Endothelial cell of umbilical vein (primary cell): ENCODE data around the gene TSPEAR. TPM values are rescaled to one million over a fixed set of nuclear protein-coding genes. Genes with fewer than 3 reads are reported as not detected.

Source experiments
- BruUV-seq: library from RNA; stranded (reverse); fragments of 400-500 nt; replicated peaks from 2 replicates; lab custom pipeline; 2021; lab: Mats Ljungman, UMichigan
- CTCF ChIA-PET: fragments of 300-600, 350-600 bp; sonication (Branson Sonifier 250); formaldehyde crosslinking; loops from one replicate; lab custom pipeline; 2021; ENCODE audit warnings: antibody characterized with exemption, inconsistent platforms; lab: Charles Lee
- POLR2A ChIA-PET: fragments of 300-600, 350-600 bp; sonication (Branson Sonifier 250); formaldehyde crosslinking; loops from one replicate; lab custom pipeline; 2021; ENCODE audit warnings: antibody characterized with exemption, inconsistent platforms; lab: Charles Lee
- DNase-seq: peaks from one replicate; pipeline ENCODE4 v3.0.0-alpha.2; 2011; ENCODE audit warnings: low read depth, low spot score
- FAIRE-seq: peaks from 2 replicates; lab custom pipeline; 2011; peaks lifted over from hg19 to GRCh38; lab: Jason Lieb, UNC
- H2AFZ ChIP-seq: 2 replicates; pipeline ENCODE4 v1.6.0; 2012; ENCODE audit warnings: low read depth, low read length, control low read depth, inconsistent platforms
- H3K27ac ChIP-seq: 2 replicates; pipeline ENCODE4 v1.5.1; 2011; ENCODE audit warnings: low read depth, mild to moderate bottlenecking, control low read depth, low read length, moderate library complexity; ENCODE audit not compliant: insufficient read depth
- H3K27me3 ChIP-seq, 2 experiments: 2 replicates each; pipeline versions ENCODE4 v1.6.0 to v1.6.1; 2011; ENCODE audit warnings: low read length in 2 of 2, mixed read lengths in 1 of 2; ENCODE audit not compliant: control insufficient read depth in 2 of 2, insufficient read depth in 2 of 2
- H3K36me3 ChIP-seq, 2 experiments: 2 replicates in 1 of 2; 3 replicates in 1 of 2; pipeline ENCODE4 v1.5.1; 2011; ENCODE audit warnings: low read length in 2 of 2, mild to moderate bottlenecking in 1 of 2, moderate library complexity in 1 of 2; ENCODE audit not compliant: control insufficient read depth in 2 of 2, insufficient read depth in 2 of 2; ENCODE audit errors: extremely low read depth in 1 of 2
- H3K4me1 ChIP-seq: 3 replicates; pipeline ENCODE4 v1.5.1; 2011; ENCODE audit warnings: mild to moderate bottlenecking, low read length; ENCODE audit not compliant: control insufficient read depth, insufficient read depth; ENCODE audit errors: extremely low read depth
- H3K4me2 ChIP-seq: 2 replicates; pipeline ENCODE4 v1.6.1; 2011; ENCODE audit warnings: low read length, control low read depth, mixed read lengths; ENCODE audit not compliant: insufficient read depth
- H3K4me3 ChIP-seq, 3 experiments: fragments of 200-600 bp in 1 of 3; sonication (generic), shearing (Covaris generic) in 1 of 3; replicated peaks in 1 of 3; 2 replicates each; pipeline ENCODE4 v1.5.1; 2011 to 2016; ENCODE audit warnings: control low read depth in 3 of 3, low read length in 3 of 3, mild to moderate bottlenecking in 2 of 3, inconsistent platforms in 1 of 3, low read depth in 1 of 3, moderate library complexity in 1 of 3; ENCODE audit not compliant: insufficient read depth in 1 of 3
- H3K79me2 ChIP-seq: 2 replicates; pipeline ENCODE4 v1.6.0; 2012; ENCODE audit warnings: low read length, inconsistent platforms; ENCODE audit not compliant: control insufficient read depth, insufficient read depth
- H3K9ac ChIP-seq: replicated peaks from 2 replicates; pipeline ENCODE3; 2011; ENCODE audit warnings: low read length, control low read depth; ENCODE audit not compliant: insufficient read depth; ENCODE audit errors: extremely low read depth
- H3K9me1 ChIP-seq: replicated peaks from 3 replicates; pipeline ENCODE4 v1.6.0; 2011; ENCODE audit warnings: mild to moderate bottlenecking, low read length; ENCODE audit not compliant: control insufficient read depth, insufficient read depth; ENCODE audit errors: extremely low read depth
- H3K9me3 ChIP-seq: replicated peaks from 2 replicates; pipeline ENCODE4 v1.5.1; 2012; ENCODE audit warnings: low read length, inconsistent platforms; ENCODE audit not compliant: control insufficient read depth, insufficient read depth
- H4K20me1 ChIP-seq: replicated peaks from 2 replicates; pipeline ENCODE3; 2011; ENCODE audit warnings: mild to moderate bottlenecking, low read length; ENCODE audit not compliant: control insufficient read depth, insufficient read depth; ENCODE audit errors: extremely low read depth
- CTCF ChIP-seq, 2 donors: IDR thresholded peaks; 1 replicate in 1 of 2; 2 replicates in 1 of 2; pipeline ENCODE4 v1.5.1; 2011; ENCODE audit warnings: low read length in 2 of 2, mild to moderate bottlenecking in 2 of 2, moderate library complexity in 2 of 2, control low read depth in 1 of 2, inconsistent platforms in 1 of 2, low read depth in 1 of 2; ENCODE audit not compliant: insufficient read depth in 1 of 2; ENCODE audit errors: extremely low read depth in 1 of 2
- EZH2 ChIP-seq: IDR thresholded peaks from 2 replicates; pipeline ENCODE4 v1.6.1; 2012; ENCODE audit warnings: borderline replicate concordance, low read depth, mild to moderate bottlenecking, moderate library complexity, low read length, inconsistent platforms; ENCODE audit not compliant: severe bottlenecking
- FOS ChIP-seq: IDR thresholded peaks from 2 replicates; pipeline ENCODE4 v1.6.1; 2011; ENCODE audit warnings: mild to moderate bottlenecking, low read length, moderate library complexity, borderline replicate concordance; ENCODE audit not compliant: insufficient read depth
- GATA2 ChIP-seq: IDR thresholded peaks from 2 replicates; pipeline ENCODE4 v1.7.0; 2011; ENCODE audit warnings: low read depth, mild to moderate bottlenecking, moderate library complexity, mixed read lengths, low read length; ENCODE audit not compliant: insufficient read length, insufficient read depth
- JUN ChIP-seq: IDR thresholded peaks from 2 replicates; pipeline ENCODE4 v1.6.1; 2011; ENCODE audit warnings: borderline replicate concordance, low read depth; ENCODE audit not compliant: insufficient read length, insufficient read depth
- MYC ChIP-seq: IDR thresholded peaks from one replicate; pipeline ENCODE4 v1.6.1; 2011; ENCODE audit warnings: mild to moderate bottlenecking, low read depth, low read length
- POLR2A ChIP-seq: IDR thresholded peaks from 2 replicates; pipeline ENCODE4 v1.6.1; 2012; ENCODE audit warnings: low read depth, mild to moderate bottlenecking, control low read depth, low read length
- POLR2AphosphoS5 ChIP-seq: IDR thresholded peaks from 2 replicates; pipeline ENCODE4 v1.6.1; 2012; ENCODE audit warnings: low read depth, mild to moderate bottlenecking, control low read depth, low read length, moderate library complexity; ENCODE audit not compliant: insufficient read depth
- dilution Hi-C: fragments of 300-500 bp; cut with MboI; formaldehyde crosslinking; loops from one replicate; pipeline ENCODE4 v1.15.0; 2019; ENCODE audit warnings: low sequenced_read_pairs; ENCODE audit not compliant: extremely low pct_ligation_motif_present
- intact Hi-C: fragments of 100-400 bp; cut with micrococcal nuclease; formaldehyde crosslinking; loops from one replicate; pipeline ENCODE4 v1.10.0; 2022
- polyA plus RNA-seq, 4 experiments: library from polyadenylated mRNA; depleted of rRNA in 3 of 4; stranded (reverse) in 3 of 4; unstranded in 1 of 4; fragments of >200 nt; gene quantifications; 2 replicates each; pipeline versions ENCODE4 v1.2.1 to v1.2.3, GENCODE V29; 2011 to 2012; ENCODE audit warnings: missing spikeins in 1 of 4
- total RNA-seq: library from RNA; stranded (reverse); gene quantifications from 2 replicates; pipeline ENCODE4 v1.2.3, GENCODE V29; 2021
- TF ChIP-seq, protein P1 (sequence below): IDR thresholded peaks from 2 replicates; pipeline ENCODE4 v1.6.1; 2011; ENCODE audit not compliant: insufficient read depth, insufficient read length

TSPEAR gene
- total and polyA plus RNA-seq, 2 donors (not counting 3 experiments of a cell fraction or from before 2014, with no cell fraction given): 0.01 TPM; not detected in 1

DNA sequence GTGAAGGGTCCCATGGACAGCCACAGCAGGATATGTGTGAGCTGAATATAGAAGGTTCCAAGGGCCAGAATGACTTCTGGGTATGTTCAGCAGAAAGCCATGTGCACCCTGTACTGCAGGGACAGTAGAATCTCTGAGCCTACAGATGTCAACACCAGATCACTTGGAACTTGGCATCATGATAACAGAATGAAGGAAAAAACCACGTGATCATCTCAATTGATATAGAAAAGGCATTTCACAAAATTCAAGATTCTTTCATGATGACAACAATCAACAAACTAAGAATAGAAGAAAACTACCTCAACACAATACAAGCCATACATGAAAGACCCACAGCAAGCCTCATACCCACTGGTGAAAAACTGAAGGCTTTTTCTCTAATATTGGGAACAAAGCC is 43.8 kb downstream of the TSPEAR start:
- H3K4me2 ChIP-seq: no peak overlapping the region
- H3K9me3 ChIP-seq: no peaks in the 10 kb centered on the region
- CTCF ChIA-PET: interaction anchor here (1.5 kb wide), 1 partner anchor 73 kb away, joined by 4 read pairs; no protein-coding TSS in a partner anchor
- no peak overlapping the region for H3K9ac ChIP-seq
- dilution Hi-C loops (no loop called here), intact Hi-C loops (no loop called here)
- POLR2A ChIA-PET: no interaction called here
- peaks cover 0 to 2% of the 10 kb centered on the region in 2 experiments for H3K27me3 ChIP-seq
- TF ChIP-seq EZH2 (no peak), GATA2 (no peak), JUN (no peak), FOS (no peak), POLR2A (no peak), POLR2AphosphoS5 (no peak), MYC (no peak), CTCF (IDR thresholded peaks at IDR 0.05; ENCODE audit: extremely low read depth in 1 of 2, insufficient read depth in 1 of 2, low read depth in 1 of 2, low read length in 2 of 2) (no peak)
- TF ChIP-seq, protein P1, sequence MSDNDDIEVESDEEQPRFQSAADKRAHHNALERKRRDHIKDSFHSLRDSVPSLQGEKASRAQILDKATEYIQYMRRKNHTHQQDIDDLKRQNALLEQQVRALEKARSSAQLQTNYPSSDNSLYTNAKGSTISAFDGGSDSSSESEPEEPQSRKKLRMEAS: no peak
- H3K36me3 ChIP-seq: no peaks in the 10 kb centered on the region
- no peaks in the 10 kb centered on the region for H4K20me1 ChIP-seq
- H3K9me1 ChIP-seq: no peaks in the 10 kb centered on the region
- DNase-seq (no peak), FAIRE-seq (no peak)
- no peaks in the 10 kb centered on the region for H3K79me2 ChIP-seq
- H3K27ac ChIP-seq: no peak overlapping the region
- no peak overlapping the region for H3K4me3 ChIP-seq
- H2AFZ ChIP-seq: no peak overlapping the region
- no TSS peak for BruUV-seq
- H3K4me1 ChIP-seq: no peaks in the 10 kb centered on the region
